Brain microvascular endothelial cell (primary cell): ENCODE measurements around the gene TMEM91.

ENCODE experiments used
- DNase-seq: peaks from one replicate; pipeline ENCODE4 v3.0.0-alpha.2; 2020
- H3K27ac ChIP-seq: fragments of 250-450 bp; sonication (Bioruptor Pico); 2 replicates; pipeline ENCODE4 v1.5.1; 2020; ENCODE audit warnings: mild to moderate bottlenecking, moderate library complexity
- H3K27me3 ChIP-seq: fragments of 250-450 bp; sonication (Bioruptor Pico); replicated peaks from 2 replicates; pipeline ENCODE4 v1.5.1; 2020; ENCODE audit warnings: mild to moderate bottlenecking
- H3K36me3 ChIP-seq: fragments of 250-450 bp; sonication (Bioruptor Pico); replicated peaks from 2 replicates; pipeline ENCODE4 v1.5.1; 2020; ENCODE audit warnings: mild to moderate bottlenecking
- H3K4me3 ChIP-seq: 2 replicates; pipeline ENCODE4 v1.5.1; 2011; ENCODE audit warnings: low read depth, mild to moderate bottlenecking, control low read depth, low read length, moderate library complexity
- CTCF ChIP-seq: IDR thresholded peaks from 2 replicates; pipeline ENCODE4 v1.5.1; 2011; ENCODE audit warnings: low read depth, mild to moderate bottlenecking, moderate library complexity, low read length, control low read depth, inconsistent platforms; ENCODE audit errors: missing control alignments
- in situ Hi-C: cut with HindIII; loops from 2 replicates; pipeline ENCODE4 v1.10.0; 2017; ENCODE audit warnings: low sequenced_read_pairs, low pct_ligation_motif_present

TMEM91 gene

GRCh38 chr19:41330481-41330880, 45.9 kb upstream of the TMEM91 start:
- Histone ChIP-seq H3K36me3 (peaks cover 61% of the 10 kb centered on the region), H3K27ac (no peak overlapping the region), H3K27me3 (no peaks in the 10 kb centered on the region), H3K4me3 (no peak overlapping the region)
- in situ Hi-C loops = no loop called here
- TF ChIP-seq CTCF = no peak
- DNase-seq = no peak

- in situ Hi-C loops = no loop called here
- H3K4me3 ChIP-seq = no peak overlapping the region
- H3K27me3 ChIP-seq = no peaks in the 10 kb centered on the region
- TF ChIP-seq CTCF = no peak
- H3K36me3 ChIP-seq = peaks cover 66% of the 10 kb centered on the region
- DNase-seq = no peak
- H3K27ac ChIP-seq = no peak overlapping the region
These were observed 45.2 kb upstream of the TMEM91 start for GRCh38 chr19:41330946-41331678.

GRCh38 chr19:41332000-41332399, 44.3 kb upstream of the TMEM91 start:
- no peak for TF ChIP-seq CTCF
- peaks cover 69% of the 10 kb centered on the region for H3K36me3 ChIP-seq
- no peaks in the 10 kb centered on the region for H3K27me3 ChIP-seq
- in situ Hi-C loops = no loop called here
- no peak overlapping the region for H3K27ac ChIP-seq
- no peak for DNase-seq
- H3K4me3 ChIP-seq = no peak overlapping the region

GRCh38 chr19:41332468-41332867, 43.9 kb upstream of the TMEM91 start:
- Histone ChIP-seq H3K4me3 (no peak overlapping the region), H3K27ac (no peak overlapping the region), H3K27me3 (no peaks in the 10 kb centered on the region), H3K36me3 (peaks cover 73% of the 10 kb centered on the region)
- in situ Hi-C loops = no loop called here
- TF ChIP-seq CTCF = no peak
- DNase-seq = no peak

- no peak overlapping the region for H3K27ac ChIP-seq
- H3K4me3 ChIP-seq = no peak overlapping the region
- peaks cover 76% of the 10 kb centered on the region for H3K36me3 ChIP-seq
These were observed 41.5 kb upstream of the TMEM91 start for GRCh38 chr19:41334793-41335192.

More at GRCh38 chr19:41334793-41335192, 41.5 kb upstream of the TMEM91 start:
- in situ Hi-C loops = no loop called here
- no peaks in the 10 kb centered on the region for H3K27me3 ChIP-seq
- no peak for TF ChIP-seq CTCF
- no peak for DNase-seq
